ENCODE data around the gene NYNRIN.

Gene NYNRIN

GRCh38 chr14:24463884-24464785 is 65.3 kb downstream of the NYNRIN start:
- no peak for DNase-seq
- intact Hi-C loops (cut with DNase I), result no loop called here

GRCh38 chr14:24465368-24465767 is 66.6 kb downstream of the NYNRIN start:
- intact Hi-C loops (cut with DNase I), result no loop called here
- no peak for DNase-seq

DNA sequence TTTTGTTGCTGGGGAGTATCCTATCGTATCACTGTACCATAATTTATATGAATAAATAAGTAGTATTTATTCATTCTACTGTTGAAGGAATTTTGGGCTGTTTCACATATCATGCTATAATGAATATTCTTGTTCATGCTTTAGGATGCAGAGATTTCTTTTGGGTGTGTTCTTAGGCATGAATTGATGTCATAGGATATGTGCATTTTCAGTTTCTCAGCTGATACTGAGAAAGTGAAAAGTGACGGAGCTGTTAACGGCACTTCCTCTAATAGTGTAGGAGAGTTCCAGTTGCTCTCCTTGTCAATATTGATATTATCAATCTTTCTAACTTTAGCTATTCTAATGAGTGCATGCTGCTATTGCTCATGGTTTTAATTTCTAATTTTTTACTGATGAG is 67.0 kb downstream of the NYNRIN start:
- intact Hi-C loops (cut with DNase I), result no loop called here

More for the DNA sequence above, 67.0 kb downstream of the NYNRIN start:
- no peak for DNase-seq
